Measurements from ENCODE around the gene SLC12A2. TPM values are rescaled to one million over a fixed set of nuclear protein-coding genes. Genes with fewer than 3 reads are reported as not detected.

The SLC12A2 gene
- total RNA-seq, 1 donor from 2014 or later, result 14.5 TPM

DNA sequence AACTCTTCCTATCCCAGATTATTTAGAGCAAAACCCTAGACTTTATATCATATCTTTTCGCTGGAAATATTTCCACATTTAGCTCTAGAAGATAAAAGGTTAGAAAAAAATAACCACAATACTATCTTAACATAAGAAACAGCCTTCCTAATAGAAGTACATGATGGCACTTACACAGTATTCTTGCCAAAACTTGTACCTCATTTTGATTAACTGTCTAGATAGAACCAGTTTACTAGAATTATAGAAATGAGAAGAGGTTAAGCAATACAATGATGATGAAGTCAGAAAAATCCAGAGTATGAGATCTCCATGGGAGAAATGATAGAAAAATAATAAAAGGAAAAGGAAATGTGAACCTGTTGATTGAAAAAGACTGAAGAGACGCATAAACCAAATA is 63.1 kb downstream of the SLC12A2 start:
- no peaks in the 10 kb centered on the region for H3K36me3 ChIP-seq (ENCODE audit: control insufficient read depth, insufficient read depth, low read length)
- TF ChIP-seq, protein P1, sequence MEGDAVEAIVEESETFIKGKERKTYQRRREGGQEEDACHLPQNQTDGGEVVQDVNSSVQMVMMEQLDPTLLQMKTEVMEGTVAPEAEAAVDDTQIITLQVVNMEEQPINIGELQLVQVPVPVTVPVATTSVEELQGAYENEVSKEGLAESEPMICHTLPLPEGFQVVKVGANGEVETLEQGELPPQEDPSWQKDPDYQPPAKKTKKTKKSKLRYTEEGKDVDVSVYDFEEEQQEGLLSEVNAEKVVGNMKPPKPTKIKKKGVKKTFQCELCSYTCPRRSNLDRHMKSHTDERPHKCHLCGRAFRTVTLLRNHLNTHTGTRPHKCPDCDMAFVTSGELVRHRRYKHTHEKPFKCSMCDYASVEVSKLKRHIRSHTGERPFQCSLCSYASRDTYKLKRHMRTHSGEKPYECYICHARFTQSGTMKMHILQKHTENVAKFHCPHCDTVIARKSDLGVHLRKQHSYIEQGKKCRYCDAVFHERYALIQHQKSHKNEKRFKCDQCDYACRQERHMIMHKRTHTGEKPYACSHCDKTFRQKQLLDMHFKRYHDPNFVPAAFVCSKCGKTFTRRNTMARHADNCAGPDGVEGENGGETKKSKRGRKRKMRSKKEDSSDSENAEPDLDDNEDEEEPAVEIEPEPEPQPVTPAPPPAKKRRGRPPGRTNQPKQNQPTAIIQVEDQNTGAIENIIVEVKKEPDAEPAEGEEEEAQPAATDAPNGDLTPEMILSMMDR (IDR thresholded peaks at IDR 0.05; ENCODE audit: insufficient read depth, low read length, severe bottlenecking), result no peak
- no peak for FAIRE-seq
- no peak overlapping the region for H3K4me3 ChIP-seq (ENCODE audit: low read depth, low read length)
- H3K27me3 ChIP-seq (ENCODE audit: control insufficient read depth, insufficient read depth, low read length), result no peaks in the 10 kb centered on the region
- no peak for DNase-seq (ENCODE audit: low read depth)

DNA sequence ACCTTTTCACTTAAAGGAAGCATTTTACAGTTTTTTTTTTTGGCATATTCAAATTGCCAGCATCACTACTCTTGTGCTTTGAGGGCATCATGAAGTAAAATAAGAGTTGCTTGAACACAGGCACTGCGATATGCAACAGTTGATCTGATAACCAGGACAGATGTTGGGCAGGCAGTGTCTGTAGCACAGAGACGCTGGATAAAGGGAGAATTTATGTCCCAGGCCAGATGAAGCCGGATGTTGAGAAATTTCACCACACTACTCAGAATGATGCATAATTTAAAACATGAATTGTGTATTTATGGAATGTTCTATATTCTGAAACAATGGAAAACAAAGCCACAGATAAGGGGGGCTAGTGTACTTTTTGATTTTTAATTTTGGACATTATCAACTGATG is 71.4 kb downstream of the SLC12A2 start:
- FAIRE-seq (no peak), DNase-seq (ENCODE audit: low read depth) (no peak)
- no peaks in the 10 kb centered on the region for H3K36me3 ChIP-seq (ENCODE audit: control insufficient read depth, insufficient read depth, low read length)

DNA sequence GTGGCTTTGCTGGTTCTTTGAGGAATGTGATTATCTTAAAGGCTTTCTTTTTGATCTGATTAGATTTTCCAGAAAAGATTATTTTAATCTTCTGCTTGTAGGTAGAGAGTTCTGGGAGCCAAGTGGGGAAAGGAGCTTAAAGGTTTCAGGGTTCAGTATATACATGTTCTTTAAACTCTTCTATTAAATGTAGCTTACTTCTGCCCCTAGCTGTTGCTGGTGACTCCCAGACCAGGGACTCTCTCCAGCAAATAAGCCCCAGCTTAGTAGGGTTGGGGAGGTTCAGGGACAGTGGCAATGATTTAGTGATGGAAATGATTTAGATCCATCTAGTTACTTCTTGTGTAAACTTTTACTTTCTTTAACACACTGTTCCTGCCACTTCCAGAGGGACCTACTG is 72.2 kb downstream of the SLC12A2 start:
- FAIRE-seq, result no peak

More for the DNA sequence above, 71.4 kb downstream of the SLC12A2 start:
- Histone ChIP-seq H3K27me3 (ENCODE audit: control insufficient read depth, insufficient read depth, low read length) (no peaks in the 10 kb centered on the region), H3K4me3 (ENCODE audit: low read depth, low read length) (no peak overlapping the region)
- TF ChIP-seq, protein P1 (IDR thresholded peaks at IDR 0.05; ENCODE audit: insufficient read depth, low read length, severe bottlenecking), result no peak

DNA sequence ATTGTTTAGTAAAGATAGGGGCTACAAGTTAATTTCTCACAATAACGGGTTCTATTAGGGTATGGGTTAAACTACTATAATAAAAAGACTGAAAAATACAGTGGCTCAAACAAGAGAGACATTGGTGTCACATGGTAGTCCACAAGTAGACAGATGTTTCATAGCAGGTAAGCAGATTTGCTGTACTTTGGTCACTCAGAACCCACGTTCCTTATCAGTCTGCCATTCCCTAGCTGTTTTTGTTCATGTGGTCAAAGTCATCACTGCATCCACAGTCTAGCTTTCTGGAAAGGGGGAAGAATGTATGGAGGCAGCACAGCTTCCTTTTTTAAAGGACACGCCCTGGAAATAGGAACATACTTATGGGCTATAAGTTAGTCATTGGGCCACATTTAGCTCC is 73.0 kb downstream of the SLC12A2 start:
- DNase-seq (ENCODE audit: low read depth) (no peak), FAIRE-seq (peak; percentile 28)
- TF ChIP-seq, protein P1 (IDR thresholded peaks at IDR 0.05; ENCODE audit: insufficient read depth, low read length, severe bottlenecking), result no peak
- no peak overlapping the region for H3K4me3 ChIP-seq (ENCODE audit: low read depth, low read length)
- H3K27me3 ChIP-seq (ENCODE audit: control insufficient read depth, insufficient read depth, low read length), result no peaks in the 10 kb centered on the region
- H3K36me3 ChIP-seq (ENCODE audit: control insufficient read depth, insufficient read depth, low read length), result no peaks in the 10 kb centered on the region

More for the DNA sequence above, 72.2 kb downstream of the SLC12A2 start:
- TF ChIP-seq, protein P1 (IDR thresholded peaks at IDR 0.05; ENCODE audit: insufficient read depth, low read length, severe bottlenecking), result no peak
- H3K27me3 ChIP-seq (ENCODE audit: control insufficient read depth, insufficient read depth, low read length), result no peaks in the 10 kb centered on the region
- DNase-seq (ENCODE audit: low read depth), result no peak
- H3K36me3 ChIP-seq (ENCODE audit: control insufficient read depth, insufficient read depth, low read length), result no peaks in the 10 kb centered on the region
- H3K4me3 ChIP-seq (ENCODE audit: low read depth, low read length), result no peak overlapping the region

DNA sequence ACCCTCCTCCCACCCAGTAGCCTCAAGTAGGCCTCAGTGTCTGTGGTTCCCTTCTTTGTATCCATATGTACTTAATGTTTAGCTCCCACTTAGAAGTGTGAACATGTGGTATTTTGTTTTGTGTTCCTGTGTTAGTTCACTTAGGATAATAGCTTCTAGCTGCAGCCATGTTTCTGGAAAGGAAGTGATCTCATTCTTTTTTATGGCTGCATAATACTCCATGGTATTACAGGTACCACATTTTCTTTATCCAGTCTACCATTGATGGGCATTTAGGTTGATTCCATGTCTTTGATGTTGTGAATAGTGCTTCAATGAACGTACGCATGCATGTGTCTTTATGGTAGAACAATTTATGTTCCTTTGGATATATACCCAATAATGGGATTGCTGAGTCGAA is 74.8 kb downstream of the SLC12A2 start:
- TF ChIP-seq, protein P1 (IDR thresholded peaks at IDR 0.05; ENCODE audit: insufficient read depth, low read length, severe bottlenecking), result no peak
- no peak for FAIRE-seq
- Histone ChIP-seq H3K27me3 (ENCODE audit: control insufficient read depth, insufficient read depth, low read length) (no peaks in the 10 kb centered on the region), H3K4me3 (ENCODE audit: low read depth, low read length) (no peak overlapping the region), H3K36me3 (ENCODE audit: control insufficient read depth, insufficient read depth, low read length) (no peaks in the 10 kb centered on the region)
- DNase-seq (ENCODE audit: low read depth), result no peak

DNA sequence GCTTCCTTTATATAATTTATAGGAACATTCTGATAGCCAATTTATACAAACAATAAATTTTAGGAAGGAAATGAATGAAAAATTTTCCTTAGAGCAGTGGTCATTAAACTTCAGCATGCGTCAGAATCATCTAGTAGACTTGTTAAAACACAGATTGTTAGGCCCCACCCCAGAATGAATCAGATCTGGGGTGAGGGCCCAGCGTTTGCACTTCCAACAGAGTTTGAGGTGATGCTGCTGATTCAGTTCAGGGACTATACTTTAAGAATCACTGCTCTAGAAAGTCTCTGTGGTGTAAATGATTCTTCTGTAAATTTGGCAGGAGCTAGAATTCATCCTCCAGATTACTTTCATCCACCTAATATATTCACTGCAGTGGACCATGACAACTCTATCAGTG is 80.4 kb downstream of the SLC12A2 start:
- Histone ChIP-seq H3K4me3 (ENCODE audit: low read depth, low read length) (no peak overlapping the region), H3K36me3 (ENCODE audit: control insufficient read depth, insufficient read depth, low read length) (no peaks in the 10 kb centered on the region), H3K27me3 (ENCODE audit: control insufficient read depth, insufficient read depth, low read length) (no peaks in the 10 kb centered on the region)
- FAIRE-seq (no peak), DNase-seq (ENCODE audit: low read depth) (peak; percentile 86)
- TF ChIP-seq, protein P1 (IDR thresholded peaks at IDR 0.05; ENCODE audit: insufficient read depth, low read length, severe bottlenecking), result no peak
